Activated CD4-positive, alpha-beta memory T cell treated with anti-CD3 and anti-CD28 coated beads, Interleukin-2, amount 10 ng/mL, durations not matched to agents 7 days and 5 days (primary cell): ENCODE results near the gene FOXO4. TPM values are rescaled to one million over a fixed set of nuclear protein-coding genes. Genes with fewer than 3 reads are reported as not detected.
"Not testable (repeated sequence)": the region's sequence is repeated elsewhere in the genome, so short reads cannot be mapped to it uniquely, and the experiment has no call there.

Experiments
- CTCF ChIA-PET: fragments of 350-600 bp; sonication (Branson Sonifier 250); formaldehyde crosslinking; loops from one replicate; lab custom pipeline; 2021; ENCODE audit warnings: antibody characterized with exemption, inconsistent platforms; lab: Charles Lee
- POLR2A ChIA-PET: fragments of 350-600 bp; sonication (Branson Sonifier 250); formaldehyde crosslinking; loops from one replicate; lab custom pipeline; 2021; ENCODE audit warnings: antibody characterized with exemption; lab: Charles Lee
- DNase-seq: peaks from one replicate; pipeline ENCODE4 v3.0.0-alpha.2; 2020
- H3K27ac Mint-ChIP-seq: one replicate; pipeline ENCODE4 v1.8.0; 2021; ENCODE audit warnings: mild to moderate bottlenecking, mixed read lengths
- H3K27me3 Mint-ChIP-seq: one replicate; pipeline ENCODE4 v1.8.0; 2021; ENCODE audit warnings: mixed read lengths
- H3K36me3 Mint-ChIP-seq: one replicate; pipeline ENCODE4 v1.8.0; 2021; ENCODE audit warnings: low read depth, mixed read lengths
- H3K4me1 Mint-ChIP-seq: one replicate; pipeline ENCODE4 v1.8.0; 2021; ENCODE audit warnings: mixed read lengths
- H3K4me3 Mint-ChIP-seq: one replicate; pipeline ENCODE4 v1.8.0; 2021; ENCODE audit warnings: mild to moderate bottlenecking, mixed read lengths
- H3K9me3 Mint-ChIP-seq: one replicate; pipeline ENCODE4 v1.8.0; 2021; ENCODE audit warnings: mixed read lengths
- total RNA-seq, 2 experiments: library from RNA; stranded (reverse); gene quantifications; one replicate each; pipeline ENCODE4 v1.2.3, GENCODE V29; 2021

FOXO4 gene
- total RNA-seq, result 10 to 100 TPM; 18.4 to 20.4 TPM

GRCh38 chrX:71095555-71095980 lies at the start of gene FOXO4:
Gene FOXO4, plus strand, starts transcription at chrX:71095851. Its CDS starts 678 bp downstream, at chrX:71096529.
- peak; percentile 90 for DNase-seq
- ChIA-PET CTCF (interaction anchor here (0.7 to 2.6 kb wide), 3 partner anchors 10 to 35 kb away, joined by 5 to 9 read pairs (median 8); partner anchors contain the start of gene MED12), POLR2A (interaction anchor here (0.9 to 2.7 kb wide), 6 partner anchors 10 to 36 kb away, joined by 3 to 30 read pairs (median 4); partner anchors contain the start of genes IL2RG and MED12)
- H3K27me3 Mint-ChIP-seq, result peaks cover 2% of the 10 kb centered on the region
- H3K9me3 Mint-ChIP-seq, result no peaks in the 10 kb centered on the region
- H3K4me3 Mint-ChIP-seq, result peak within 1 kb of the TSS; percentile 96
- H3K27ac Mint-ChIP-seq, result peak within 1 kb of the TSS; percentile 66
- H3K36me3 Mint-ChIP-seq, result no peaks in the 10 kb centered on the region
- H3K4me1 Mint-ChIP-seq, result peaks cover 32% of the 10 kb centered on the region

- H3K4me1 Mint-ChIP-seq, H3K9me3 Mint-ChIP-seq, CTCF ChIA-PET, H3K36me3 Mint-ChIP-seq, H3K27me3 Mint-ChIP-seq, DNase-seq, H3K4me3 Mint-ChIP-seq, POLR2A ChIA-PET, H3K27ac Mint-ChIP-seq: not testable (repeated sequence)
These were observed 47.8 kb upstream of the FOXO4 start for GRCh38 chrX:71047891-71048290.

- peak overlapping the region; percentile 53 for H3K4me3 Mint-ChIP-seq
- no peak for DNase-seq
- ChIA-PET POLR2A (interaction anchor here (0.9 to 1.9 kb wide), 2 partner anchors 59 to 65 kb away, joined by 3 to 8 read pairs; partner anchors contain the start of genes IL2RG and MED12), CTCF (interaction anchor here (1.6 kb wide), 1 partner anchor 124 kb away, joined by 3 read pairs; no protein-coding TSS in a partner anchor)
- peaks cover 15% of the 10 kb centered on the region for H3K36me3 Mint-ChIP-seq
- peaks cover 17% of the 10 kb centered on the region for H3K4me1 Mint-ChIP-seq
- no peaks in the 10 kb centered on the region for H3K27me3 Mint-ChIP-seq
- no peaks in the 10 kb centered on the region for H3K9me3 Mint-ChIP-seq
- H3K27ac Mint-ChIP-seq, result no peak overlapping the region
These were observed 42.9 kb upstream of the FOXO4 start for GRCh38 chrX:71052721-71053120.

GRCh38 chrX:71053217-71053621 lies 42.4 kb upstream of the FOXO4 start:
- H3K36me3 Mint-ChIP-seq, result peaks cover 20% of the 10 kb centered on the region
- H3K4me3 Mint-ChIP-seq, result peak overlapping the region; percentile 53
- H3K27me3 Mint-ChIP-seq, result no peaks in the 10 kb centered on the region
- H3K9me3 Mint-ChIP-seq, result no peaks in the 10 kb centered on the region
- peaks cover 22% of the 10 kb centered on the region for H3K4me1 Mint-ChIP-seq
- CTCF ChIA-PET, result interaction anchor here (1.6 kb wide), 1 partner anchor 123 kb away, joined by 3 read pairs; no protein-coding TSS in a partner anchor
- peak; percentile 34 for DNase-seq
- H3K27ac Mint-ChIP-seq, result no peak overlapping the region
- POLR2A ChIA-PET, result interaction anchor here (0.8 to 1.9 kb wide), 3 partner anchors 15 to 65 kb away, joined by 3 to 8 read pairs (median 4); partner anchors contain the start of genes IL2RG, MED12 and SNX12

- Mint-ChIP-seq H3K36me3 (peaks cover 43% of the 10 kb centered on the region), H3K4me1 (peaks cover 44% of the 10 kb centered on the region), H3K9me3 (no peaks in the 10 kb centered on the region), H3K27me3 (no peaks in the 10 kb centered on the region), H3K27ac (no peak overlapping the region), H3K4me3 (no peak overlapping the region)
- CTCF ChIA-PET, result no interaction called here
- POLR2A ChIA-PET, result interaction anchor here (0.8 kb wide), 1 partner anchor 11 kb away, joined by 3 read pairs; no protein-coding TSS in a partner anchor
- DNase-seq, result no peak
These were observed 38.8 kb upstream of the FOXO4 start for GRCh38 chrX:71056867-71057266.

- CTCF ChIA-PET, result interaction anchor here (1.0 kb wide), 1 partner anchor 119 kb away, joined by 3 read pairs; no protein-coding TSS in a partner anchor
- H3K4me1 Mint-ChIP-seq, result peaks cover 44% of the 10 kb centered on the region
- no peak for DNase-seq
- no peak overlapping the region for H3K4me3 Mint-ChIP-seq
- no peaks in the 10 kb centered on the region for H3K27me3 Mint-ChIP-seq
- no peaks in the 10 kb centered on the region for H3K9me3 Mint-ChIP-seq
- POLR2A ChIA-PET, result interaction anchor here (0.6 to 1.8 kb wide), 4 partner anchors 10 to 308 kb away, joined by 3 to 17 read pairs (median 3); partner anchors contain the start of genes SNX12 and TAF1
- peaks cover 43% of the 10 kb centered on the region for H3K36me3 Mint-ChIP-seq
- H3K27ac Mint-ChIP-seq, result peak overlapping the region; percentile 78
These were observed 37.7 kb upstream of the FOXO4 start for GRCh38 chrX:71057848-71058530.

- Mint-ChIP-seq H3K27ac (peak overlapping the region; percentile 24), H3K9me3 (no peaks in the 10 kb centered on the region), H3K27me3 (no peaks in the 10 kb centered on the region), H3K36me3 (peaks cover 49% of the 10 kb centered on the region), H3K4me1 (peaks cover 52% of the 10 kb centered on the region), H3K4me3 (no peak overlapping the region)
- DNase-seq, result no peak
- CTCF ChIA-PET, result no interaction called here
- POLR2A ChIA-PET, result no interaction called here
These were observed 35.5 kb upstream of the FOXO4 start for GRCh38 chrX:71060127-71060526.

- Mint-ChIP-seq H3K27ac (peak overlapping the region; percentile 94), H3K4me3 (peak overlapping the region; percentile 98), H3K9me3 (no peaks in the 10 kb centered on the region), H3K27me3 (no peaks in the 10 kb centered on the region), H3K4me1 (peaks cover 22% of the 10 kb centered on the region), H3K36me3 (peaks cover 17% of the 10 kb centered on the region)
- no peak for DNase-seq
- POLR2A ChIA-PET, result interaction anchor here (0.9 to 1.8 kb wide), 9 partner anchors 9 to 299 kb away, joined by 3 to 17 read pairs (median 7); partner anchors contain the start of genes IL2RG, MED12 and TAF1
- CTCF ChIA-PET, result no interaction called here
These were observed 28.6 kb upstream of the FOXO4 start for GRCh38 chrX:71067089-71067488.

GRCh38 chrX:71067712-71068043 lies 28.0 kb upstream of the FOXO4 start:
- peak overlapping the region; percentile 94 for H3K27ac Mint-ChIP-seq
- ChIA-PET POLR2A (interaction anchor here (0.6 to 1.8 kb wide), 14 partner anchors 9 to 298 kb away, joined by 3 to 17 read pairs (median 4); partner anchors contain the start of genes IL2RG, MED12 and TAF1), CTCF (interaction anchor here (0.8 kb wide), 1 partner anchor 216 kb away, joined by 3 read pairs; the partner anchor contains the start of gene NONO)

GRCh38 chrX:71068044-71068918 lies 27.4 kb upstream of the FOXO4 start, which contains the start of gene SNX12:
Gene SNX12, minus strand, starts transcription at chrX:71068334. Its CDS starts 28 bp downstream, at chrX:71068306.
- H3K27ac Mint-ChIP-seq, result peak within 1 kb of the TSS; percentile 94
- peaks cover 12% of the 10 kb centered on the region for H3K36me3 Mint-ChIP-seq
- H3K4me3 Mint-ChIP-seq, result peak within 1 kb of the TSS; percentile 98
- peaks cover 22% of the 10 kb centered on the region for H3K4me1 Mint-ChIP-seq
- peak; percentile 91 for DNase-seq
- H3K27me3 Mint-ChIP-seq, result peaks cover 4% of the 10 kb centered on the region
- CTCF ChIA-PET, result interaction anchor here (0.8 kb wide), 1 partner anchor 215 kb away, joined by 3 read pairs; the partner anchor contains the start of gene NONO
- H3K9me3 Mint-ChIP-seq, result no peaks in the 10 kb centered on the region
- POLR2A ChIA-PET, result interaction anchor here (0.6 to 1.8 kb wide), 15 partner anchors 10 to 298 kb away, joined by 3 to 17 read pairs (median 3); partner anchors contain the start of genes IL2RG, MED12, TAF1 and ZMYM3

More at GRCh38 chrX:71067712-71068043, 28.0 kb upstream of the FOXO4 start:
- peaks cover 15% of the 10 kb centered on the region for H3K36me3 Mint-ChIP-seq
- no peaks in the 10 kb centered on the region for H3K9me3 Mint-ChIP-seq
- peak; percentile 15 for DNase-seq
- H3K27me3 Mint-ChIP-seq, result no peaks in the 10 kb centered on the region
- H3K4me1 Mint-ChIP-seq, result peaks cover 22% of the 10 kb centered on the region
- H3K4me3 Mint-ChIP-seq, result peak overlapping the region; percentile 98

GRCh38 chrX:71070531-71070930 lies 25.1 kb upstream of the FOXO4 start:
- H3K27ac Mint-ChIP-seq, result no peak overlapping the region
- DNase-seq, result no peak
- H3K9me3 Mint-ChIP-seq, result no peaks in the 10 kb centered on the region
- H3K4me1 Mint-ChIP-seq, result peaks cover 14% of the 10 kb centered on the region
- ChIA-PET CTCF (no interaction called here), POLR2A (no interaction called here)
- peaks cover 11% of the 10 kb centered on the region for H3K27me3 Mint-ChIP-seq
- no peak overlapping the region for H3K4me3 Mint-ChIP-seq
- peaks cover 3% of the 10 kb centered on the region for H3K36me3 Mint-ChIP-seq
